ENCODE measurements around the gene ADAM11. TPM values are rescaled to one million over a fixed set of nuclear protein-coding genes. Genes with fewer than 3 reads are reported as not detected.
"Not testable (repeated sequence)": the region's sequence is repeated elsewhere in the genome, so short reads cannot be mapped to it uniquely, and the experiment has no call there.

Gene ADAM11
- 1.3 and 1.7 TPM in 2 replicates for total RNA-seq (2014; rRNA removed; shearing (Covaris generic); ENCODE audit: low replicate concordance)

- Histone ChIP-seq H3K4me1 (ENCODE audit: low read length) (no peaks in the 10 kb centered on the region), H3K4me2 (ENCODE audit: low read depth, low read length, poor library complexity, severe bottlenecking) (no peak within 1 kb of the TSS), H2AFZ (ENCODE audit: low read length) (no peak within 1 kb of the TSS)
Observed at GRCh38 chr17:44758414-44759085, at the start of gene ADAM11. Gene ADAM11 (plus strand): TSS chr17:44758988. CDS start chr17:44759200, 212 bp downstream.

GRCh38 chr17:44719444-44719843, 39.3 kb upstream of the ADAM11 start:
- no peak overlapping the region for H3K4me2 ChIP-seq (ENCODE audit: low read depth, low read length, poor library complexity, severe bottlenecking)
- peaks cover 15% of the 10 kb centered on the region for H3K36me3 ChIP-seq (ENCODE audit: insufficient read depth, low read length)
- H3K9me3 ChIP-seq (ENCODE audit: low read length) = no peaks in the 10 kb centered on the region
- no peak for DNase-seq
- H3K79me2 ChIP-seq (ENCODE audit: low read length) = peaks cover 11% of the 10 kb centered on the region; the same call in 1 of the 2 replicates
- no peak overlapping the region for H3K27ac ChIP-seq (ENCODE audit: low read length)
- no peaks in the 10 kb centered on the region for H3K4me1 ChIP-seq (ENCODE audit: low read length)
- no peak overlapping the region for H3K9ac ChIP-seq (ENCODE audit: low read length)
- no peak overlapping the region for H3K4me3 ChIP-seq (ENCODE audit: low read length)
- H3K27me3 ChIP-seq (ENCODE audit: low read length) = no peaks in the 10 kb centered on the region
- no peak overlapping the region for H2AFZ ChIP-seq (ENCODE audit: low read length)
- H4K20me1 ChIP-seq (ENCODE audit: insufficient read depth, low read depth, low read length) = no peaks in the 10 kb centered on the region
- H3K9me2 ChIP-seq (replicated peaks; ENCODE audit: insufficient read depth, low read length) = no peaks in the 10 kb centered on the region

More at GRCh38 chr17:44758414-44759085, at the start of gene ADAM11:
- Histone ChIP-seq H3K9me2 (replicated peaks; ENCODE audit: insufficient read depth, low read length) (no peaks in the 10 kb centered on the region), H3K36me3 (ENCODE audit: insufficient read depth, low read length) (no peaks in the 10 kb centered on the region), H4K20me1 (ENCODE audit: insufficient read depth, low read depth, low read length) (no peaks in the 10 kb centered on the region), H3K27ac (ENCODE audit: low read length) (no peak within 1 kb of the TSS), H3K9ac (ENCODE audit: low read length) (no peak within 1 kb of the TSS), H3K4me3 (ENCODE audit: low read length) (no peak within 1 kb of the TSS), H3K27me3 (ENCODE audit: low read length) (no peaks in the 10 kb centered on the region), H3K9me3 (ENCODE audit: low read length) (no peaks in the 10 kb centered on the region), H3K79me2 (ENCODE audit: low read length) (no peaks in the 10 kb centered on the region)
- DNase-seq = no peak

GRCh38 chr17:44722254-44722653, 36.5 kb upstream of the ADAM11 start:
- Histone ChIP-seq H3K36me3 (ENCODE audit: insufficient read depth, low read length) (peaks cover 11% of the 10 kb centered on the region), H2AFZ (ENCODE audit: low read length) (no peak overlapping the region), H3K9me2 (replicated peaks; ENCODE audit: insufficient read depth, low read length) (no peaks in the 10 kb centered on the region), H3K79me2 (ENCODE audit: low read length) (peaks cover 7% of the 10 kb centered on the region; the same call in 1 of the 2 replicates), H3K27ac (ENCODE audit: low read length) (no peak overlapping the region), H3K4me3 (ENCODE audit: low read length) (no peak overlapping the region), H3K9me3 (ENCODE audit: low read length) (no peaks in the 10 kb centered on the region), H4K20me1 (ENCODE audit: insufficient read depth, low read depth, low read length) (no peaks in the 10 kb centered on the region), H3K27me3 (ENCODE audit: low read length) (no peaks in the 10 kb centered on the region), H3K9ac (ENCODE audit: low read length) (no peak overlapping the region), H3K4me1 (ENCODE audit: low read length) (no peaks in the 10 kb centered on the region), H3K4me2 (ENCODE audit: low read depth, low read length, poor library complexity, severe bottlenecking) (no peak overlapping the region)
- DNase-seq = no peak

DNA sequence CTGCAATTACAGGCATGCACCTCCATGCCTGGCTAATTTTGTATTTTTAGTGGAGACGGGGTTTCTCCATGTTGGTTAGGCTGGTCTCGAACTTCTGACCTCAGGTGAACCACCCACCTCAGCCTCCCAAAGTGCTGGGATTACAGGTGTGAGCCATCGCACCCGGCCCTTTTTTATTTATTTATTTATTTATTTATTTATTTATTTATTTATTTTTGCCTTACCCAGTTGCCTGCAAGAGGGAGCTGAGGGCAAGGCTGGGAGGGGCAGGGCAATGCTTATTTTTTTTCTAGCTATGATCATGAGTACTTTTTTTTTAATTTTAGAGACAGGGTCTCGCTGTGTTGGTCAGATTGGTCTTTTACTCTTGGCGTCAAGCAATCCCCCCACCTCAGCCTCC, 32.7 kb upstream of the ADAM11 start:
- not testable (repeated sequence) for H3K27ac ChIP-seq (ENCODE audit: low read length); H3K4me2 ChIP-seq (ENCODE audit: low read depth, low read length, poor library complexity, severe bottlenecking); H3K4me1 ChIP-seq (ENCODE audit: low read length); H3K27me3 ChIP-seq (ENCODE audit: low read length); H2AFZ ChIP-seq (ENCODE audit: low read length); H3K79me2 ChIP-seq (ENCODE audit: low read length); H3K36me3 ChIP-seq (ENCODE audit: insufficient read depth, low read length); H3K4me3 ChIP-seq (ENCODE audit: low read length); DNase-seq; H3K9me2 ChIP-seq (replicated peaks; ENCODE audit: insufficient read depth, low read length); H4K20me1 ChIP-seq (ENCODE audit: insufficient read depth, low read depth, low read length); H3K9me3 ChIP-seq (ENCODE audit: low read length); H3K9ac ChIP-seq (ENCODE audit: low read length)

DNA sequence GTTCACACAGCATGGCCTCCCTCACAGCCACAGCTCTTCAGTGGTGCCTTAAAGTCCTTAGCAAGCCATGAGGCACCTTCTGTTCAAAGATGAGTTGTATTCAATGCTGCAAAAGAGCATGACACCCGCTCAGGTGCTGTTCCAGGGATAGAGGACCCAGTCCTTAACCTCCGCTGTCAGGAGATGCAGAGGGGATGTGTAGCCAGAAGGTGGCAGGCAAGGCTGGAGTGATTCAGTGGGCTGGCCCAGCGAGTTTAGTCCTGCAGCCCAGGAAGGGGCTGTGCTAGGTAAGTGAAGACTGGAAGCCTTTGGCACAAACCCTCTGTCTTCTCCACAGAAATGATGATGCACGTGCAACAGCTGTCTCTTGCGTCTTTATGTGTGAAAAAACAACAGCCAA, 25.0 kb upstream of the ADAM11 start:
- H3K27me3 ChIP-seq (ENCODE audit: low read length) = no peaks in the 10 kb centered on the region
- H3K27ac ChIP-seq (ENCODE audit: low read length) = no peak overlapping the region
- no peaks in the 10 kb centered on the region for H3K9me3 ChIP-seq (ENCODE audit: low read length)
- no peaks in the 10 kb centered on the region for H3K79me2 ChIP-seq (ENCODE audit: low read length)
- no peaks in the 10 kb centered on the region for H4K20me1 ChIP-seq (ENCODE audit: insufficient read depth, low read depth, low read length)
- H3K36me3 ChIP-seq (ENCODE audit: insufficient read depth, low read length) = peaks cover 19% of the 10 kb centered on the region
- DNase-seq = peak; percentile 47
- H2AFZ ChIP-seq (ENCODE audit: low read length) = no peak overlapping the region
- no peak overlapping the region for H3K4me3 ChIP-seq (ENCODE audit: low read length)
- no peak overlapping the region for H3K9ac ChIP-seq (ENCODE audit: low read length)
- H3K4me1 ChIP-seq (ENCODE audit: low read length) = no peaks in the 10 kb centered on the region
- H3K4me2 ChIP-seq (ENCODE audit: low read depth, low read length, poor library complexity, severe bottlenecking) = no peak overlapping the region
- no peaks in the 10 kb centered on the region for H3K9me2 ChIP-seq (replicated peaks; ENCODE audit: insufficient read depth, low read length)

- H4K20me1 ChIP-seq (ENCODE audit: insufficient read depth, low read depth, low read length) = no peaks in the 10 kb centered on the region
- no peak overlapping the region for H3K9ac ChIP-seq (ENCODE audit: low read length)
- no peak overlapping the region for H3K27ac ChIP-seq (ENCODE audit: low read length)
- no peak overlapping the region for H3K4me2 ChIP-seq (ENCODE audit: low read depth, low read length, poor library complexity, severe bottlenecking)
- H3K4me3 ChIP-seq (ENCODE audit: low read length) = no peak overlapping the region
- H3K9me3 ChIP-seq (ENCODE audit: low read length) = no peaks in the 10 kb centered on the region
- H3K4me1 ChIP-seq (ENCODE audit: low read length) = no peaks in the 10 kb centered on the region
- DNase-seq = no peak
- H3K79me2 ChIP-seq (ENCODE audit: low read length) = no peaks in the 10 kb centered on the region
- no peaks in the 10 kb centered on the region for H3K27me3 ChIP-seq (ENCODE audit: low read length)
- no peak overlapping the region for H2AFZ ChIP-seq (ENCODE audit: low read length)
- no peaks in the 10 kb centered on the region for H3K9me2 ChIP-seq (replicated peaks; ENCODE audit: insufficient read depth, low read length)
- peaks cover 19% of the 10 kb centered on the region for H3K36me3 ChIP-seq (ENCODE audit: insufficient read depth, low read length)
Observed at GRCh38 chr17:44734272-44734671, 24.5 kb upstream of the ADAM11 start.

GRCh38 chr17:44736551-44737240, 22.1 kb upstream of the ADAM11 start:
- Histone ChIP-seq H3K79me2 (ENCODE audit: low read length) (no peaks in the 10 kb centered on the region), H3K9me3 (ENCODE audit: low read length) (no peaks in the 10 kb centered on the region), H3K27me3 (ENCODE audit: low read length) (no peaks in the 10 kb centered on the region), H3K36me3 (ENCODE audit: insufficient read depth, low read length) (peaks cover 11% of the 10 kb centered on the region), H2AFZ (ENCODE audit: low read length) (no peak overlapping the region), H3K9ac (ENCODE audit: low read length) (no peak overlapping the region), H3K9me2 (replicated peaks; ENCODE audit: insufficient read depth, low read length) (no peaks in the 10 kb centered on the region), H4K20me1 (ENCODE audit: insufficient read depth, low read depth, low read length) (no peaks in the 10 kb centered on the region), H3K4me1 (ENCODE audit: low read length) (no peaks in the 10 kb centered on the region), H3K27ac (ENCODE audit: low read length) (no peak overlapping the region), H3K4me3 (ENCODE audit: low read length) (no peak overlapping the region), H3K4me2 (ENCODE audit: low read depth, low read length, poor library complexity, severe bottlenecking) (no peak overlapping the region)
- no peak for DNase-seq

DNA sequence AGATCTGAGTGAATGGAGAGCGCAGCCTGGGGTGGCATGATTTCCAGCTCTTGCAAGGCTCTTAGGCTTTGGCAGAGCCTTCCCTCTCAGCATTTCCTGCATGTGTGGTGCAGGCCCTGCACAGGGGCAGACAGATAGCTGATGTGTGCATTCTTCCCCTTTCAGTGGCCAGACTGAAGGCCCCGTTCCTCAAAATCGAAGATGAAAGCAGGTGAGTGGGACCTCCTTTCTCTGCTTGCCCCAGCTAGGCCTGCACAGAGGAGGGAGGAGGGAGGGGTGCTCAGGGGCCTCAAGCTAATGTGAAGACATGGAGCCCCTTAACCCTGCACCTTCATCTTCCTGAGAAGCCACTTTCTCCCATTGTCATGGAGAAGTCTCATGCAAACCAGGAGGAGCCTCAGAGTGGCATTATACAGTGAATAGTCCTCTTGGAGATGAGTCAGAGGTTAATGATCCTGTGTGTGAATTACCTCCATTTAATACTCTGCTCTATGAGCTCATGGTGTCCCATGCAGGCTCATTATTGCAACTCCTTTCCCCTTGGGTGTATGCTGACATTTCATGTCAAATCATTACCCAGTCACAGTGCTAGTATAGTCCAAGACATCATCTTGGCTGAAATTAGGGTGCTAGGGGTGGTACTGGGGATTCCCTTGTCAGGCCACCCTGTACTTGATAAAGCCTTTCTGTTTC, 20.4 kb upstream of the ADAM11 start:
- H3K79me2 ChIP-seq (ENCODE audit: low read length) = no peaks in the 10 kb centered on the region
- peaks cover 6% of the 10 kb centered on the region; the same call in 1 of the 2 replicates for H3K36me3 ChIP-seq (ENCODE audit: insufficient read depth, low read length)
- no peaks in the 10 kb centered on the region for H4K20me1 ChIP-seq (ENCODE audit: insufficient read depth, low read depth, low read length)
- no peaks in the 10 kb centered on the region for H3K9me2 ChIP-seq (replicated peaks; ENCODE audit: insufficient read depth, low read length)
- no peak overlapping the region for H2AFZ ChIP-seq (ENCODE audit: low read length)
- no peak overlapping the region for H3K4me3 ChIP-seq (ENCODE audit: low read length)
- H3K4me2 ChIP-seq (ENCODE audit: low read depth, low read length, poor library complexity, severe bottlenecking) = no peak overlapping the region
- H3K9ac ChIP-seq (ENCODE audit: low read length) = no peak overlapping the region
- DNase-seq = no peak
- H3K9me3 ChIP-seq (ENCODE audit: low read length) = no peaks in the 10 kb centered on the region
- no peaks in the 10 kb centered on the region for H3K27me3 ChIP-seq (ENCODE audit: low read length)
- no peak overlapping the region for H3K27ac ChIP-seq (ENCODE audit: low read length)
- H3K4me1 ChIP-seq (ENCODE audit: low read length) = no peaks in the 10 kb centered on the region
